ENCODE data around the gene RTL9.

GRCh38 chrX:110321670-110322069, 37.0 kb upstream of the RTL9 start:
- TF ChIP-seq EP300 (IDR thresholded peaks at IDR 0.05): no peak
- no peak for TF ChIP-seq CTCF (IDR thresholded peaks at IDR 0.05)

All from stomach (tissue), 4 donors.